NT2/D1 (cell line): Measurements from ENCODE around the gene ALOX12B.

Experiments
- YY1 ChIP-seq: IDR thresholded peaks from 2 replicates; pipeline ENCODE4 v1.6.1; 2011; ENCODE audit not compliant: insufficient read length, insufficient read depth
- ZNF274 ChIP-seq: IDR thresholded peaks from 2 replicates; pipeline ENCODE4 v1.6.1; 2011; ENCODE audit warnings: mild to moderate bottlenecking, low read depth, low read length

DNA sequence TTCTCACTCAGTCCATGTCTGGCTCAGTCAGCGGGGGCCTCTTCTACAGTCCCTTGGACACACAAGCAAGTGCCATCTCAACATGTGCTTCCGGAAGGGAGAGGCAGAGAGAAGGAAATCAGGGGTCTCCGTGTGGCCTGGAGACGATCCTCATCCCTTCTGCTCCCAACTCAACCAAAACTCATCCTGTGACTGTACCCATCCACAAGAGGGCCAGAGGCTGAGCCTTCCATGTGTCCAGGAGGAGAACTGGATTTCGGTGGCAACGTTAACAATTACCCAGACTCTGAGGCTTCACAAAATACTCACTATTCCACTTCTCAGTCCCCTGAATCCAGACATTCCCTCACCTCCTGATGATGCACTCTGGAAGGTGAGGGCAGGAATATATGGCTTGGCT lies 7.8 kb upstream of the ALOX12B start:
- TF ChIP-seq YY1, result no peak
- TF ChIP-seq ZNF274, result no peak
